A204.1 (cell line): ENCODE measurements around the gene EVX2.

Source experiments
- FAIRE-seq: peaks from 2 replicates; lab custom pipeline; 2012; peaks lifted over from hg19 to GRCh38; lab: Jason Lieb, UNC

The EVX2 gene

DNA sequence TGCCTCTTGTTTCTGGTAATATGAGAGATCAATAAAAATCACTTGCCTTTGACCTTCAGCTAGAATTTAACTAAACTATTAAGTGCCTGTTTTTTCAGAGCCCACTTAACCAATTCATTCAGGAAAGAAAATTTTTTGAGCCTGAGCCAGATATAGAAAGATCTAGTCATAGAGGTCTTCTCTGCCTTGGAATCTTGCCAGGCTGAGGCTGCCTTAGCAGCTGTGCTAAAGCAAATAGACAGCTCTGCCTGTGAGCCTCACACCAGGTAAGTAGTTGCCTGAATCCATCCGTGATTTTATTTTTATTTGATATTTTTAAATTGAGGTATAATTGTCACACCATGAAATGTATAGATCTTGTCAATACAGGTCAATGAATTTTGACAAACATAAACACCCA is 27.4 kb downstream of the EVX2 start:
- no peak for FAIRE-seq

DNA sequence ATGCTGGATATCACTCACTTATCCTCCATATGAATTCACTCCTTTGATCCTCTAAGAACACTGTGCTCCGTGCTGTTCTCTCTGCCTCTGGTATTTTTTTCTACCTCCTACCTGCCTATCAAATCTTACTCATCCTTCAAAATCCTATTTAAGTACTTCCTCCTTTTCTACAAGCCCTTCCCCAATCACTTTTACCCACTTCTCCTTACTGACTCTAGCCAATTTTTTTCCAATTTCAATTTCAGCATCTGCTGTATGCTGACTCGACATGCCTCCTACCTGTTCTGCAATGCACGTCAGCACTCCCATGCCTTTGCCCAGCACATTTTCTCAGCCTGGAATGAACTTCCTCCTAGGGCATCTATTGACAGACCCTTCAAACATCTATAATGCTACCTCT is 44.4 kb downstream of the EVX2 start:
- no peak for FAIRE-seq

DNA sequence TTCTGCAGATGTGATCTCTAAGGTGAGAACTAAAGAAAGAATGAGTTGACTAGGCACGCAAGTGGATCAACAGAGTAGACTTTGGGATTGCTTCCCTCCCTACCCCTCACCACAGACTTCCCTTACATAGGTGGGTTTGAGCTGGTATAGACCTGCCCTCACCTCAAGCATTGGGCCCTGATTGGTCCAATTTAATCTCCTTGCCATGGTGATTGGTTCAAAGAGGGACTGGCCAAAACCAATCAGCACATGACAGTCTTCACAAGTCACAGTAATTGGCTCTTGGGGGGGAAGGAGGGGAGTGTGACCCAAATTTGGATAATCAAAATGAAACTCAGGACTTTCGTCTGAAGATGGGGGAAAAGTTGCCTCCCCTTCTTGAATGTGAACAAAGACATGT is 45.1 kb downstream of the EVX2 start:
- FAIRE-seq: no peak

DNA sequence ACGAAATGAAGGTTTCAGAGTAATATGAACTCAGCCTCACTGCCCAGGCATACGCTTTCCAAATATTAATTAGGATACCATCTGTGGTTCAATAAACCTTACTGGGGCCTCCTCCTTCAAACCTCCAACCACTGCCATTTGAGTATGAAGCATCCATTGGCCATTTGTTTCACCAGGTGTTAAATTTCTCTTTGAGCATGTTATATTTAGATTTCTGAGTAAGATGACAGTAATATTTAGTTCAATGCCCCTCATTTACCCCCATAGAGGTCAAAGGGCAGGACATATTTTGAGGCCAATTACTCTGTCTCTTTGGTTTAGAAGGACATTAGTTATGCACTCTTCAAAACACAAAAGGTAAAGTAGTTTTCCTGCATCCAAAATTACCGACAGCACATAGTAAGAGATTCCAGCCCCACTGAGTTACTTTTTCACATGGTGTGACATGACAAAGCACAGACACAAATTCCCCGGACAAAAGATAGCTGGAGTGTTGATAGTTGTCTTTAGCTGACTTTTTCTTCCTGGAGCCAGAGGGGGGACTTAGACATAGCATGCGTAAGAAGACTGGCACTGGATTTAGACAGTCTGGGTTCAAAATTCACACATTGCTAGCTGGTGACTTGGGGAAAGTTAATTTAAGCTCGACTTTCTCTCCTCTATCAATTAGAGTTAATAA is 48.6 kb downstream of the EVX2 start:
- no peak for FAIRE-seq

DNA sequence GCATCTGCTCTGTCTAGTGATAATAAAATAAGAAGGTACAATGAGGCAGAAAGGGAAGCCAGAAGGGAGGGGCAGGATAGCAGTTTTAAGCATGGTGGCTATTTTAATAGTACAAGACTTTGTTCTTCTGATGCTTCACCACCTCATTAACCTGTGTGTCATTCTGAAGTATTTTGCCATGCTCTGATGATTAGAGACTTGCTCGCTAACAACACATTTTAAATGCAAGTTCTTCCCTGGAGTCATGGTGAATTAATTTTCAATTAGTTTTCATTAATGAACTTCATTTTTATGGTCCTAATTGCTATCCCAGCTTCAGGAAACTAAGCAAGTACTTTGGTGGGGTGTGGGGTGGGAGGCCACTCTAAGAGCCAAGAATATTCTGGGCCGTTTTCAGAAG is 56.0 kb downstream of the EVX2 start:
- FAIRE-seq: no peak
